ENCODE data around the gene DCC.

GRCh38 chr18:53131001-53131400 is 791.0 kb downstream of the DCC start:
- TF ChIP-seq CTCF (IDR thresholded peaks at IDR 0.05) (no peak), POLR2A (IDR thresholded peaks at IDR 0.05) (no peak)

Data from tibial nerve (tissue), 3 donors.